ENCODE measurements around the gene MSTN.

DNA sequence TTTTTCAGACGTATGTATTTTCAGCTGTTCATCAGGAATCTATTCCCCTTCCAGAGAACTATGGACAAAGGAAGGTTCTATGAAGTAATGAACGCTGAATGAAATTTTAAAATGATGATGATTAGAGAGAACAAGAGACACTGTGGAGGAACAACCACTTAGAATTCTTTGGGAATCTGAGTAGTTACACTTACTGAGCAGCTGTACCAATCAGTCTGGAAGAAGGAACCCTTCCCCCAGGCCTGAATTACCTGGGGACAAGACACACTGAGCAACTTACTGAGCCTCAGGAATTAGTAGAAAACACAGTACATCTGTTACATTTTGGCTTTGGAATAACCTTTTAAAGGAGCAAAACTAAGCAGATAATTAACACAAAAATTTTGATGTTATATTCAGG lies 1.9 kb downstream of the MSTN start:
- TF ChIP-seq POLR2A (IDR thresholded peaks at IDR 0.05) = no peak
- TF ChIP-seq, protein P1, sequence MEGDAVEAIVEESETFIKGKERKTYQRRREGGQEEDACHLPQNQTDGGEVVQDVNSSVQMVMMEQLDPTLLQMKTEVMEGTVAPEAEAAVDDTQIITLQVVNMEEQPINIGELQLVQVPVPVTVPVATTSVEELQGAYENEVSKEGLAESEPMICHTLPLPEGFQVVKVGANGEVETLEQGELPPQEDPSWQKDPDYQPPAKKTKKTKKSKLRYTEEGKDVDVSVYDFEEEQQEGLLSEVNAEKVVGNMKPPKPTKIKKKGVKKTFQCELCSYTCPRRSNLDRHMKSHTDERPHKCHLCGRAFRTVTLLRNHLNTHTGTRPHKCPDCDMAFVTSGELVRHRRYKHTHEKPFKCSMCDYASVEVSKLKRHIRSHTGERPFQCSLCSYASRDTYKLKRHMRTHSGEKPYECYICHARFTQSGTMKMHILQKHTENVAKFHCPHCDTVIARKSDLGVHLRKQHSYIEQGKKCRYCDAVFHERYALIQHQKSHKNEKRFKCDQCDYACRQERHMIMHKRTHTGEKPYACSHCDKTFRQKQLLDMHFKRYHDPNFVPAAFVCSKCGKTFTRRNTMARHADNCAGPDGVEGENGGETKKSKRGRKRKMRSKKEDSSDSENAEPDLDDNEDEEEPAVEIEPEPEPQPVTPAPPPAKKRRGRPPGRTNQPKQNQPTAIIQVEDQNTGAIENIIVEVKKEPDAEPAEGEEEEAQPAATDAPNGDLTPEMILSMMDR (IDR thresholded peaks at IDR 0.05) = no peak
